Activated T-helper 2 cell treated with anti-CD3 and anti-CD28 coated beads, Interferon-gamma antibody, Interleukin-2, Interleukin-4, amounts not matched to agents 10 μg/mL and 5 μg/mL and 100 μg/mL, durations not matched to agents 14 hours and 24 hours and 36 hours (primary cell): Measurements from ENCODE around the gene PCBD1. TPM values are rescaled to one million over a fixed set of nuclear protein-coding genes. Genes with fewer than 3 reads are reported as not detected.

Experiments
- DNase-seq: peaks from one replicate; pipeline ENCODE4 v3.0.0; 2021; ENCODE audit warnings: low spot score
- H3K27ac Mint-ChIP-seq: one replicate; pipeline ENCODE4 v1.8.0; 2021; ENCODE audit warnings: mixed read lengths
- H3K27me3 Mint-ChIP-seq: one replicate; pipeline ENCODE4 v1.8.0; 2021; ENCODE audit warnings: low read depth, mixed read lengths
- H3K36me3 Mint-ChIP-seq: one replicate; pipeline ENCODE4 v1.8.0; 2021; ENCODE audit warnings: low read depth, mixed read lengths
- H3K4me1 Mint-ChIP-seq: one replicate; pipeline ENCODE4 v1.8.0; 2021; ENCODE audit warnings: low read depth, mixed read lengths
- H3K4me3 Mint-ChIP-seq: one replicate; pipeline ENCODE4 v1.8.0; 2021; ENCODE audit warnings: low read depth, mild to moderate bottlenecking, moderate library complexity, mixed read lengths
- H3K9me3 Mint-ChIP-seq: one replicate; pipeline ENCODE4 v1.8.0; 2021; ENCODE audit warnings: mixed read lengths
- intact Hi-C: fragments of 100-400 bp; cut with micrococcal nuclease; formaldehyde crosslinking; loops from one replicate; pipeline ENCODE4 v1.15.1; 2023
- total RNA-seq: library from RNA; stranded (reverse); gene quantifications from 2 replicates; pipeline ENCODE4 v1.2.3, GENCODE V29; 2022

The PCBD1 gene
- total RNA-seq, 1 donor from 2014 or later = 73.8 TPM

- intact Hi-C loops = no loop called here
- Mint-ChIP-seq H3K9me3 (no peaks in the 10 kb centered on the region), H3K36me3 (peaks cover under 1% of the 10 kb centered on the region), H3K4me3 (no peak overlapping the region), H3K4me1 (peaks cover 14% of the 10 kb centered on the region), H3K27me3 (no peaks in the 10 kb centered on the region), H3K27ac (no peak overlapping the region)
- DNase-seq = no peak
Measured at GRCh38 chr10:70891627-70892026, 3.3 kb upstream of the PCBD1 start.

GRCh38 chr10:70890917-70891431, 2.6 kb upstream of the PCBD1 start:
- Mint-ChIP-seq H3K27ac (no peak overlapping the region), H3K27me3 (no peaks in the 10 kb centered on the region), H3K36me3 (peaks cover 5% of the 10 kb centered on the region), H3K4me3 (no peak overlapping the region), H3K9me3 (no peaks in the 10 kb centered on the region), H3K4me1 (peaks cover 19% of the 10 kb centered on the region)
- intact Hi-C loops = no loop called here
- no peak for DNase-seq

- no peaks in the 10 kb centered on the region for H3K9me3 Mint-ChIP-seq
- intact Hi-C loops = no loop called here
Measured at GRCh38 chr10:70889291-70889690, 926 bp upstream of the PCBD1 start.

GRCh38 chr10:70886921-70887665, 1.3 kb downstream of the PCBD1 start:
- Mint-ChIP-seq H3K4me1 (peaks cover 21% of the 10 kb centered on the region), H3K4me3 (peak overlapping the region; percentile 78), H3K36me3 (peaks cover 29% of the 10 kb centered on the region), H3K27ac (peak overlapping the region; percentile 71), H3K27me3 (no peaks in the 10 kb centered on the region), H3K9me3 (no peaks in the 10 kb centered on the region)
- intact Hi-C loops = no loop called here
- DNase-seq = no peak

More at GRCh38 chr10:70889291-70889690, 926 bp upstream of the PCBD1 start:
- Mint-ChIP-seq H3K27me3 (no peaks in the 10 kb centered on the region), H3K4me3 (peak overlapping the region; percentile 78), H3K27ac (peak overlapping the region; percentile 33), H3K36me3 (peaks cover 17% of the 10 kb centered on the region), H3K4me1 (peaks cover 20% of the 10 kb centered on the region)
- no peak for DNase-seq

GRCh38 chr10:70885931-70886903, 2.1 kb downstream of the PCBD1 start:
- H3K27me3 Mint-ChIP-seq = no peaks in the 10 kb centered on the region
- peaks cover 21% of the 10 kb centered on the region for H3K4me1 Mint-ChIP-seq
- intact Hi-C loops = no loop called here
- peaks cover 34% of the 10 kb centered on the region for H3K36me3 Mint-ChIP-seq
- H3K9me3 Mint-ChIP-seq = no peaks in the 10 kb centered on the region
- no peak for DNase-seq
- no peak overlapping the region for H3K4me3 Mint-ChIP-seq
- H3K27ac Mint-ChIP-seq = peak overlapping the region; percentile 32

GRCh38 chr10:70885481-70885880, 2.9 kb downstream of the PCBD1 start:
- H3K27me3 Mint-ChIP-seq = no peaks in the 10 kb centered on the region
- intact Hi-C loops = no loop called here
- H3K27ac Mint-ChIP-seq = no peak overlapping the region
- peaks cover 21% of the 10 kb centered on the region for H3K4me1 Mint-ChIP-seq
- H3K9me3 Mint-ChIP-seq = no peaks in the 10 kb centered on the region
- H3K4me3 Mint-ChIP-seq = no peak overlapping the region
- DNase-seq = no peak
- peaks cover 34% of the 10 kb centered on the region for H3K36me3 Mint-ChIP-seq

GRCh38 chr10:70884741-70885140, 3.6 kb downstream of the PCBD1 start:
- Mint-ChIP-seq H3K27ac (no peak overlapping the region), H3K4me3 (no peak overlapping the region), H3K9me3 (no peaks in the 10 kb centered on the region)

GRCh38 chr10:70880077-70880534, 8.3 kb downstream of the PCBD1 start:
- intact Hi-C loops = loop anchor here (1.0 to 5.0 kb wide), 2 partner anchors 65 to 328 kb away; partner anchors contain the start of gene SGPL1
- Mint-ChIP-seq H3K27ac (peak overlapping the region; percentile 51), H3K4me1 (peaks cover 16% of the 10 kb centered on the region), H3K36me3 (peaks cover 73% of the 10 kb centered on the region), H3K27me3 (no peaks in the 10 kb centered on the region), H3K4me3 (no peak overlapping the region), H3K9me3 (no peaks in the 10 kb centered on the region)
- DNase-seq = peak; percentile 61

More at GRCh38 chr10:70884741-70885140, 3.6 kb downstream of the PCBD1 start:
- peaks cover 23% of the 10 kb centered on the region for H3K4me1 Mint-ChIP-seq
- H3K36me3 Mint-ChIP-seq = peaks cover 41% of the 10 kb centered on the region
- no peak for DNase-seq
- intact Hi-C loops = loop anchor here (5.0 kb wide), 1 partner anchor 332 kb away; no protein-coding TSS in a partner anchor
- no peaks in the 10 kb centered on the region for H3K27me3 Mint-ChIP-seq

GRCh38 chr10:70879207-70879606, 9.2 kb downstream of the PCBD1 start:
- no peak for DNase-seq
- H3K36me3 Mint-ChIP-seq = peaks cover 68% of the 10 kb centered on the region
- H3K4me1 Mint-ChIP-seq = peaks cover 12% of the 10 kb centered on the region
- no peak overlapping the region for H3K4me3 Mint-ChIP-seq
- peak overlapping the region; percentile 67 for H3K27ac Mint-ChIP-seq
- no peaks in the 10 kb centered on the region for H3K9me3 Mint-ChIP-seq
- H3K27me3 Mint-ChIP-seq = no peaks in the 10 kb centered on the region
- intact Hi-C loops = no loop called here

- no peak overlapping the region for H3K27ac Mint-ChIP-seq
- H3K4me1 Mint-ChIP-seq = peaks cover 3% of the 10 kb centered on the region
- no peaks in the 10 kb centered on the region for H3K27me3 Mint-ChIP-seq
Measured at GRCh38 chr10:70874061-70874460, 14.3 kb downstream of the PCBD1 start.

GRCh38 chr10:70872291-70872690, 16.1 kb downstream of the PCBD1 start:
- H3K27ac Mint-ChIP-seq = no peak overlapping the region
- H3K27me3 Mint-ChIP-seq = no peaks in the 10 kb centered on the region
- DNase-seq = no peak
- no peak overlapping the region for H3K4me3 Mint-ChIP-seq
- no peaks in the 10 kb centered on the region for H3K4me1 Mint-ChIP-seq
- H3K9me3 Mint-ChIP-seq = no peaks in the 10 kb centered on the region
- H3K36me3 Mint-ChIP-seq = peaks cover 65% of the 10 kb centered on the region
- intact Hi-C loops = no loop called here

More at GRCh38 chr10:70874061-70874460, 14.3 kb downstream of the PCBD1 start:
- DNase-seq = no peak
- Mint-ChIP-seq H3K9me3 (no peaks in the 10 kb centered on the region), H3K4me3 (no peak overlapping the region), H3K36me3 (peaks cover 76% of the 10 kb centered on the region)
- intact Hi-C loops = no loop called here

- intact Hi-C loops = no loop called here
- Mint-ChIP-seq H3K9me3 (no peaks in the 10 kb centered on the region), H3K4me1 (peaks cover 29% of the 10 kb centered on the region), H3K27me3 (no peaks in the 10 kb centered on the region), H3K27ac (no peak overlapping the region), H3K36me3 (peaks cover 58% of the 10 kb centered on the region), H3K4me3 (no peak overlapping the region)
- no peak for DNase-seq
Measured at GRCh38 chr10:70866424-70866823, 21.9 kb downstream of the PCBD1 start.
